Nephron progenitor cell (in vitro differentiated cells): ENCODE data around the gene HASPIN.

Experiments
- DNase-seq: peaks from one replicate; pipeline ENCODE4 v3.0.0; 2021
- H3K27ac Mint-ChIP-seq: 2 replicates; pipeline ENCODE4 v1.8.0; 2021; ENCODE audit warnings: mild to moderate bottlenecking, moderate library complexity, mixed read lengths
- H3K27me3 Mint-ChIP-seq: 2 replicates; pipeline ENCODE4 v1.8.0; 2021; ENCODE audit warnings: mild to moderate bottlenecking, low read depth, mixed read lengths; ENCODE audit not compliant: poor library complexity
- H3K36me3 Mint-ChIP-seq: 2 replicates; pipeline ENCODE4 v1.8.0; 2021; ENCODE audit warnings: low read depth, mixed read lengths
- H3K4me1 Mint-ChIP-seq: 2 replicates; pipeline ENCODE4 v1.8.0; 2021; ENCODE audit warnings: mixed read lengths
- H3K4me3 Mint-ChIP-seq: 2 replicates; pipeline ENCODE4 v1.8.0; 2021; ENCODE audit warnings: mild to moderate bottlenecking, moderate library complexity, mixed read lengths
- H3K9me3 Mint-ChIP-seq: 2 replicates; pipeline ENCODE4 v1.8.0; 2021; ENCODE audit warnings: mild to moderate bottlenecking, moderate library complexity, mixed read lengths
- TF ChIP-seq, protein P1 (sequence below): fragments of 200-600 bp; sonication (generic); IDR thresholded peaks from 2 replicates; pipeline ENCODE4 v1.5.0; 2021; ENCODE audit warnings: antibody characterized with exemption

HASPIN gene

DNA sequence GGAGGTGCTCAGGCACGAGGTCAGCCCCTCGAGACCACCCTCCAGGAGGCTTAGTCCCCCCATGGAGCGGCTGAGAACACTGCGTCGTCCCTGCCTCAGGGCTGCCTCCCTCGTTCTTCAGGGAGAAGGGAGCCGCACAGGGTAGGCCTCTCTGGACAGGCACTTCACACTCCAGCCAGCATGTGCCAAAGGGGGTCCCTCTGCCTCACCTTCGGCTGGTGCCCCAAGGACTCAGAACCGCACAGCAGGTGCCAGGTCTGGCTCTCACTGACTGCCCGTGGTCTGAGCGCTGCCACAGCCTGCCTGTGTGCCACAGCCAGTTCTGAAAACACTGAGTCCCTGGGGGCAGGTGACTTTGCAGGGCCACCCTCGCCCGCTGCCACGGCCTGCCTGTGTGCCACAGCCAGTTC is 34.8 kb upstream of the HASPIN start:
- Mint-ChIP-seq H3K4me1 (peaks cover 14% of the 10 kb centered on the region), H3K36me3 (no peaks in the 10 kb centered on the region), H3K4me3 (no peak overlapping the region), H3K27ac (no peak overlapping the region), H3K9me3 (no peaks in the 10 kb centered on the region), H3K27me3 (peaks cover 21% of the 10 kb centered on the region)
- TF ChIP-seq, protein P1, sequence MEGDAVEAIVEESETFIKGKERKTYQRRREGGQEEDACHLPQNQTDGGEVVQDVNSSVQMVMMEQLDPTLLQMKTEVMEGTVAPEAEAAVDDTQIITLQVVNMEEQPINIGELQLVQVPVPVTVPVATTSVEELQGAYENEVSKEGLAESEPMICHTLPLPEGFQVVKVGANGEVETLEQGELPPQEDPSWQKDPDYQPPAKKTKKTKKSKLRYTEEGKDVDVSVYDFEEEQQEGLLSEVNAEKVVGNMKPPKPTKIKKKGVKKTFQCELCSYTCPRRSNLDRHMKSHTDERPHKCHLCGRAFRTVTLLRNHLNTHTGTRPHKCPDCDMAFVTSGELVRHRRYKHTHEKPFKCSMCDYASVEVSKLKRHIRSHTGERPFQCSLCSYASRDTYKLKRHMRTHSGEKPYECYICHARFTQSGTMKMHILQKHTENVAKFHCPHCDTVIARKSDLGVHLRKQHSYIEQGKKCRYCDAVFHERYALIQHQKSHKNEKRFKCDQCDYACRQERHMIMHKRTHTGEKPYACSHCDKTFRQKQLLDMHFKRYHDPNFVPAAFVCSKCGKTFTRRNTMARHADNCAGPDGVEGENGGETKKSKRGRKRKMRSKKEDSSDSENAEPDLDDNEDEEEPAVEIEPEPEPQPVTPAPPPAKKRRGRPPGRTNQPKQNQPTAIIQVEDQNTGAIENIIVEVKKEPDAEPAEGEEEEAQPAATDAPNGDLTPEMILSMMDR: no peak
- DNase-seq: no peak

DNA sequence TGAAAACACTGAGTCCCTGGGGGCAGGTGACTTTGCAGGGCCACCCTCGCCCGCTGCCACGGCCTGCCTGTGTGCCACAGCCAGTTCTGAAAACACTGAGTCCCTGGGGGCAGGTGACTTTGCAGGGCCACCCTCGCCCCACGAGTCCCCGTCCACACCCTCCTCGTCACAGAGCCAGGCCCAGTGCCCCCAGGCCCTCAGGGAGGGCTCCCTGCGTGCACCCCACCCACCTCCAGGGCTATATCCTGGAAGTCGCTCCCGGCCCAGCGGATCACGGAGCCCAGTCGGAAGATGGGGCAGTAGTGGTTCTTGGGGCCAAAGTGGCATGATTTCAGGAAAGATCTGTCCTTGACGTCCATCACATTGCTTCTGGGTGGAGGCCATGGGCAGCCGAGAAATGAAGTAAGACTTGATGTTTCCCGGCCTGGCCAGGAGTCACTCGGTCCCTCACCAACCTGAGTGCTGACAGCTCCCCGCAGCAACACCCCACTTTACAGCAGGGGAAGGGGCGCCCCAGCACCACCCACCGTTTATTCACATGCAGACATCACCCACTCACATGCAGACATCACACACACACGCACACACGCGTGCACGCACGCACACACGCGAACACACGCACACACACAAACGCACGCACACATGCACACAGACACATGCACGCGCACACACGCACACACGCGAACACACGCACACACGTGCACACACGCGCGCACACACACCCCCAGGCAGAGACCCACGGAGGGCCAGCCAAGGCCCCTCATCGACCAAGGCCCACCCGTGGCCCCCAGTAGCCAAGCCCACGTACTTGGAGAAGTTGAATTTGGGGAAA is 34.2 kb upstream of the HASPIN start:
- Mint-ChIP-seq H3K27ac (peak overlapping the region; percentile 77), H3K4me3 (no peak overlapping the region), H3K27me3 (peaks cover 27% of the 10 kb centered on the region), H3K9me3 (no peaks in the 10 kb centered on the region), H3K36me3 (no peaks in the 10 kb centered on the region), H3K4me1 (peaks cover 20% of the 10 kb centered on the region)
- TF ChIP-seq, protein P1: no peak
- DNase-seq: no peak

DNA sequence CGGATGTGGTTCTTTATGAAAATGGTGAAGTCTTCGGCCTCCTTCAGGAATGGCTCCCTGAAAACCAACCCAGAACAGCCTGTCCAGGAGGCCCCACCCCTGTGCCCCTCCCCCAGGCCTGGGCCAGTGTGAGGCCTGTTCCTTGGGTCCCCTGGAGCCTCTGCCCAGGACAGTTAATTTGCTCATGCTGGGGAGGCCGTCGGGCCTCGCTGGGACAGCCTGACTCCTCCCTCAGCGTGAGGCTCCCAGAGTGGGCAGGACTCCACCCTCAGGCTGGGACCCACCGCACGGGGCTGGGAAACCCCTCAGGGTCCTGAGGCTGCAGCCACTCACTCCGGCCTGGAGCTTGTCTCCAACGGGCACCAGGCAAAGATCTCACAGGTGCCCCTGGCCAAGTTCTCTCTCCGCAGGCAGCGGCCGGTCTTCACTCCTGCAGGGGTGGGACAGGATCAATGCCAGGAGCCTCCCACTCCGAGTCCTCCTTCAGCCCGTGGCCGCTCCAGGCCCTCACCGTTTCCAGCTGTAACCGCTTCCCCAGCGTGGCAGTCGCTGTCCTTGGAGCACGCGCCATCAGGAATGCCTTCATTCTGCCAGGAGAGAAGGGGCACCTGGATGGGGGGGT is 33.5 kb upstream of the HASPIN start:
- H3K27me3 Mint-ChIP-seq: peaks cover 35% of the 10 kb centered on the region
- H3K27ac Mint-ChIP-seq: no peak overlapping the region
- H3K36me3 Mint-ChIP-seq: no peaks in the 10 kb centered on the region
- no peak for DNase-seq
- TF ChIP-seq, protein P1: no peak
- H3K4me3 Mint-ChIP-seq: no peak overlapping the region
- H3K4me1 Mint-ChIP-seq: peaks cover 24% of the 10 kb centered on the region
- no peaks in the 10 kb centered on the region for H3K9me3 Mint-ChIP-seq

DNA sequence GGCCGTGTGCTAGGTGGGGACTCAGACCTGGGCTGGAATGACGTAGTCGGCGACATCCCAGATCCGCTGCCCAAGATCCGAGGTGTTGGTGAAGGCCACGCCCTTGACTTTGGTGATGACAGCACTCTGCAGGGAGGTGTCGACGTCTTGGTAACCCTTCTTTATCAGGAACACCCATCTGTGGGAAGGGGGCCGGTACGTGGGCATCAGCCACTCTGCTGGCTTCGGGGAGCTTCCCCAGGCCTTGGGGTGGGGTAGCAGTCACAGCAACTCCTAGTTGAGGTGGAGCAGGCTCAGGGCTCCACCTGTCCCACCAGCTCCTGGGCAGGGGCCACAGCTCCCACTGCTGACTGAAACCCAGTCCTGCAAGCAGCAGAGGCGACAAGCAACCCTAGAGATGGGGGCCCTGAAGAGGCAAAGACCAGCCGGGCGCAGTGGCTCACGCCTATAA is 32.1 kb upstream of the HASPIN start:
- no peaks in the 10 kb centered on the region for H3K36me3 Mint-ChIP-seq
- H3K27me3 Mint-ChIP-seq: peaks cover 49% of the 10 kb centered on the region
- no peaks in the 10 kb centered on the region for H3K9me3 Mint-ChIP-seq
- H3K4me1 Mint-ChIP-seq: peaks cover 24% of the 10 kb centered on the region
- no peak overlapping the region for H3K4me3 Mint-ChIP-seq
- TF ChIP-seq, protein P1: no peak
- no peak for DNase-seq
- no peak overlapping the region for H3K27ac Mint-ChIP-seq

DNA sequence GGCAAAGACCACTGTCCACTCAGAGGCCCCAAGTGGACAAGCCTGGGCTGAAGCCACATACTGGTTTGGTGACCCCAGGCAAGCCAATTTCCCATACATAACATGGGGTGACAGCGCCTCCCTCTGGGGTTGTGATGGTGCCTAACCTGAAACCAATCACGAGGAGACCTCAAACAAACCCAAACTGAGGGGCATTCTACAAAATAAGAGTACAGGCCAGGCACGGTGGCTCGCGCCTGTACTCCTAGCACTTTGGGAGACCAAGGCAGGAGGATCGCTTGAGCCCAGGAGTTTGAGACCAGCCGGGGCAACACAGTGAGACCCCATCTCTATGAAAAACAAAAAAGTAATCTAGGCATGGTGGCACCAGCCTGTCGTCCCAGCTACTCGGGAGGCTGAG is 31.4 kb upstream of the HASPIN start:
- Mint-ChIP-seq H3K9me3 (peaks cover 3% of the 10 kb centered on the region), H3K4me1 (peaks cover 24% of the 10 kb centered on the region), H3K4me3 (no peak overlapping the region), H3K27ac (no peak overlapping the region), H3K36me3 (no peaks in the 10 kb centered on the region), H3K27me3 (peaks cover 56% of the 10 kb centered on the region)
- no peak for DNase-seq
- TF ChIP-seq, protein P1: no peak
